Measurements from ENCODE around the gene TTC21A.

GRCh38 chr3:39132096-39133092 lies 24.9 kb downstream of the TTC21A start:
- TF ChIP-seq CTCF (IDR thresholded peaks at IDR 0.05; ENCODE audit: insufficient read depth, low read length, poor library complexity, severe bottlenecking) (no peak), EZH2phosphoT487 (conservative IDR thresholded peaks at IDR 0.05; ENCODE audit: low read length) (no peak)
